Gastrocnemius medialis (tissue), 4 donors: ENCODE results near the gene CENPH. TPM values are rescaled to one million over a fixed set of nuclear protein-coding genes. Genes with fewer than 3 reads are reported as not detected.
A peak's percentile ranks its signal among the peaks of the same experiment; 100 is the strongest.
"Not testable (repeated sequence)": the region's sequence is repeated elsewhere in the genome, so short reads cannot be mapped to it uniquely, and the experiment has no call there.

ENCODE experiments used
- ATAC-seq, 2 donors: fragments of 150-250 bp; one replicate each; pipeline ENCODE4 v1.9.1; 2016
- DNase-seq, 2 donors: peaks; one replicate each; pipeline ENCODE4 v3.0.0-alpha.2; 2019
- H3K27ac ChIP-seq, 4 donors: fragments of 200-600 bp; sonication (generic); 1 replicate in 1 of 4; 2 replicates in 3 of 4; pipeline ENCODE4 v1.5.1; 2016 to 2018; ENCODE audit warnings: mild to moderate bottlenecking in 2 of 4, moderate library complexity in 1 of 4
- H3K27me3 ChIP-seq, 3 donors: fragments of 200-600 bp; sonication (generic) in 2 of 3; 1 replicate in 1 of 3; 2 replicates in 2 of 3; pipeline versions ENCODE4 v1.5.1 to v1.6.0; 2016 to 2019; ENCODE audit warnings: mild to moderate bottlenecking in 1 of 3, moderate library complexity in 1 of 3
- H3K36me3 ChIP-seq, 2 donors: fragments of 200-600 bp; sonication (generic) in 1 of 2; one replicate each; pipeline ENCODE4 v1.5.1; 2017 to 2018
- H3K4me1 ChIP-seq, 2 donors: fragments of 200-600 bp; sonication (generic) in 1 of 2; one replicate each; pipeline ENCODE4 v1.5.1; 2016 to 2017; ENCODE audit warnings: mild to moderate bottlenecking in 2 of 2
- H3K4me3 ChIP-seq, 4 donors: fragments of 200-600 bp; sonication (generic) in 3 of 4; 1 replicate in 1 of 4; 2 replicates in 3 of 4; pipeline ENCODE4 v1.5.1; 2016 to 2019; ENCODE audit warnings: mild to moderate bottlenecking in 2 of 4
- H3K9me3 ChIP-seq, 3 donors: fragments of 200-600 bp; sonication (generic) in 2 of 3; 1 replicate in 1 of 3; 2 replicates in 2 of 3; pipeline ENCODE4 v1.5.1; 2016 to 2019
- POLR2A ChIP-seq, 2 donors: fragments of 450-650 bp; IDR thresholded peaks; one replicate each; pipeline ENCODE4 v1.6.1; 2017; ENCODE audit warnings: antibody characterized with exemption in 2 of 2, mild to moderate bottlenecking in 2 of 2, moderate library complexity in 2 of 2
- in situ Hi-C, 4 donors: fragments of 200-750 bp; cut with MboI; loops; one replicate each; pipeline versions ENCODE4 v1.15.0 to v1.8.0; 2017; ENCODE audit warnings: low sequenced_read_pairs in 4 of 4
- intact Hi-C: fragments of 100-400 bp; cut with DNase I; formaldehyde crosslinking; loops from one replicate; pipeline ENCODE4 v1.15.1; 2023; ENCODE audit warnings: low total_unique reads
- total RNA-seq, 4 donors: library from RNA; depleted of rRNA; stranded (reverse); fragments of >200 nt; gene quantifications; one replicate each; pipeline versions ENCODE4 v1.1.0 to v1.2.3, GENCODE V29; 2016
- TF ChIP-seq, protein P1 (sequence below), 5 experiments: fragments of 450-650 bp in 3 of 5; fragments of 200-600 bp in 2 of 5; sonication (generic) in 2 of 5; IDR thresholded peaks in 4 of 5; conservative IDR thresholded peaks in 1 of 5; 1 replicate in 4 of 5; 2 replicates in 1 of 5; pipeline ENCODE4 v1.5.1; 2016 to 2019; ENCODE audit warnings: antibody characterized with exemption in 5 of 5, mild to moderate bottlenecking in 3 of 5, moderate library complexity in 3 of 5

The CENPH gene
- total RNA-seq, 4 donors from 2014 or later: 0.87 to 4.9 (median 1.8) TPM

DNA sequence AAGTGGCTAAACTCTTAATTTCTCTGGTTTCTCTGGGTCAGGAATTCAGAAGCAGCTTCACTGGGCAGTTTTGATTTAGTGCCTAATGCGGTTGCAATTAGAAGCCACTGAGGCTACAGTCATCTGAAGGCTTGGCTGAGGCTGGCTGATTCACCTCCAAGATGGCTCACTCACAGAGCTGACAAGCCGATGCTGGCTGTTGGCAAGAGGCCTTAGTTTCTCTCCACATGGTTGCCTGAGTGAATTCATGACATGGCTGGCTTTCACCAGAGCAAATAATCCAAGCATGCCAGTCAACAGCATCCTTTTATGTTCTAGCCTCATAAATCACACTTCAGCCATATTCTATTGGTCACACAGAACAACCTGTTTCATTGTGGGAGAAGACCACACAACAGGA is 42.5 kb downstream of the CENPH start:
- Histone ChIP-seq H3K4me3 (no peak overlapping the region), H3K36me3 (peaks cover 0 to 35% of the 10 kb centered on the region in 2 donors), H3K27me3 (no peaks in the 10 kb centered on the region), H3K4me1 (peaks cover 17 to 22% of the 10 kb centered on the region in 2 donors), H3K9me3 (no peaks in the 10 kb centered on the region), H3K27ac (no peak overlapping the region)
- intact Hi-C loops (loop anchor here (5.0 kb wide), 2 partner anchors 45 to 140 kb away; partner anchors contain the start of genes CENPH and SLC30A5), in situ Hi-C loops (loop anchor here in 1 of 4 donors (10.0 kb wide), 1 partner anchor 103 kb away; the partner anchor contains the start of gene CCDC125)
- no peak for TF ChIP-seq POLR2A (IDR thresholded peaks at IDR 0.05)
- TF ChIP-seq, protein P1, sequence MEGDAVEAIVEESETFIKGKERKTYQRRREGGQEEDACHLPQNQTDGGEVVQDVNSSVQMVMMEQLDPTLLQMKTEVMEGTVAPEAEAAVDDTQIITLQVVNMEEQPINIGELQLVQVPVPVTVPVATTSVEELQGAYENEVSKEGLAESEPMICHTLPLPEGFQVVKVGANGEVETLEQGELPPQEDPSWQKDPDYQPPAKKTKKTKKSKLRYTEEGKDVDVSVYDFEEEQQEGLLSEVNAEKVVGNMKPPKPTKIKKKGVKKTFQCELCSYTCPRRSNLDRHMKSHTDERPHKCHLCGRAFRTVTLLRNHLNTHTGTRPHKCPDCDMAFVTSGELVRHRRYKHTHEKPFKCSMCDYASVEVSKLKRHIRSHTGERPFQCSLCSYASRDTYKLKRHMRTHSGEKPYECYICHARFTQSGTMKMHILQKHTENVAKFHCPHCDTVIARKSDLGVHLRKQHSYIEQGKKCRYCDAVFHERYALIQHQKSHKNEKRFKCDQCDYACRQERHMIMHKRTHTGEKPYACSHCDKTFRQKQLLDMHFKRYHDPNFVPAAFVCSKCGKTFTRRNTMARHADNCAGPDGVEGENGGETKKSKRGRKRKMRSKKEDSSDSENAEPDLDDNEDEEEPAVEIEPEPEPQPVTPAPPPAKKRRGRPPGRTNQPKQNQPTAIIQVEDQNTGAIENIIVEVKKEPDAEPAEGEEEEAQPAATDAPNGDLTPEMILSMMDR (IDR thresholded peaks at IDR 0.05 in 4 of 5, conservative IDR thresholded peaks at IDR 0.05 in 1 of 5): no peak
- ATAC-seq (no peak), DNase-seq (no peak)

DNA sequence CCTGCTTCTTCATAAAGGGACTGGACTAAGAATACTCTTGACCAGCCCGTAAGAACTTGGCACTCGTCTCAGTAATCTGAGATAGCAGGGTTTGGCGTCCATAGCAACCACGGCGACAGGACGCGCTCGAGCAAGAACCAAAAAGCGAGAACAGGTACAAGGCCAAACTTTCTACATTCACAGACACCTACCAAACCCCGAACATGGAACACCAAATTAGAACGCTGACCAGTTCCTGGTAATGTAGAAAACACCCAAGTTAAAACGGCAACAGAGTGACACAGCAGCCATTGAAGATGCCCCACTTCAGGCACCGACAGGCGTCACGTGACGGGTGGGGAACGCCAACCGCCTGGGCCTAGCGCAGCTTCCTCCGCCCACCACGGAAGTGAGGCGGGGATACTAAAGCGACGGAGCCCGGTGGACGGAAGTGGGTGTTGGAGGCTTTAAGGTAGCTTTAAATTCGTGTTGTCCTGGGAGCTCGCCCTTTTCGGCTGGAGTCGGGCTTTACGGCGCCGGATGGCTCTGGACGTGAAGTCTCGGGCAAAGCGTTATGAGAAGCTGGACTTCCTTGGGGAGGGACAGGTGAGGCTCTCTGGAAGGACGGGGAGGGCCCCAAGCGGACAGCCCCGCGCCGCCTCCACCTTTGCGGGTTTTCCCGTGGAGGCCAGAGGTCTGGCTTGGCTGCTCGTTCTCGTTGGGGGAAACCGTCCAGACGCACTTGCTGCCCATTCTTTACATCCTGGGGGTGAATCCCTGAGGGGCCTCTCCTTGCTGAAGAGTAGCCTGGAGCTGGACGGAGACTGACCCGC is 45.3 kb downstream of the CENPH start, which contains the start of gene CDK7:
Gene CDK7 (plus strand): TSS at position 430 of the 812 bp plus-strand sequence. CDS start 90 bp downstream, at position 520.
- Histone ChIP-seq H3K27me3 (no peaks in the 10 kb centered on the region), H3K4me1 (peaks cover 21 to 25% of the 10 kb centered on the region in 2 donors), H3K4me3 (peak within 1 kb of the TSS; percentile 68 to 92 (median 76)), H3K36me3 (peaks cover 0 to 18% of the 10 kb centered on the region in 2 donors), H3K27ac (peak within 1 kb of the TSS; percentile 75 to 94 (median 86)), H3K9me3 (no peaks in the 10 kb centered on the region)
- DNase-seq (peak; percentile 94 to 95), ATAC-seq (peak; percentile 98 to 99)
- intact Hi-C loops (loop anchor here (1.0 to 5.0 kb wide), 6 partner anchors 17 to 142 kb away; partner anchors contain the start of genes AK6, CCDC125, CCNB1 and CENPH), in situ Hi-C loops (loop anchor here in 1 of 4 donors (10.0 kb wide), 1 partner anchor 100 kb away; the partner anchor contains the start of gene CCDC125)
- TF ChIP-seq, protein P1 (IDR thresholded peaks at IDR 0.05 in 4 of 5, conservative IDR thresholded peaks at IDR 0.05 in 1 of 5): peak in 2 of 5 experiments; percentile 12
- TF ChIP-seq POLR2A (IDR thresholded peaks at IDR 0.05): peak; percentile 57 to 58

DNA sequence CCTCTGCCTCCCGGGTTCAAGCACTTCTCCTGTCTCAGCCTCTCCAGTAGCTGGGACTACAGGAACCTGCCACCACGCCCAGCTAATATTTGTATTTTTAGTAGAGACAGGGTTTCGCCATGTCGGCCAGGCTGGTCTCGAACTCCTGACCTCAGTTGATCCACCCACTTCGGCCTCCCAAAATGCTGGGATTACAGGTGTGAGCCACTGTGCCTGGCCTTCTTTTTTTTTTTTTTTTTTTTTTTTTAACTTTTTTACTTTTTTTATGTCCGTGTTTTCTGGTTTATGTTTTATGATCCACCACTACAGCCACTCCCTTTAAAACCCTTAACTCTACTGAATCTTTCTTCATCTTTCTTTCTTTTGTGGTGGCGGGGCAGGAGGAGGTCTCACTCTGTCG is 47.4 kb downstream of the CENPH start:
- ATAC-seq, H3K27ac ChIP-seq, H3K4me3 ChIP-seq, DNase-seq, H3K27me3 ChIP-seq, H3K9me3 ChIP-seq, intact Hi-C loops: not testable (repeated sequence)
- Histone ChIP-seq H3K36me3 (peaks cover 0 to 22% of the 10 kb centered on the region in 2 donors), H3K4me1 (peaks cover 27 to 35% of the 10 kb centered on the region in 2 donors)
- in situ Hi-C loops: loop anchor here in 1 of 4 donors (10.0 kb wide), 1 partner anchor 98 kb away; the partner anchor contains the start of gene CCDC125

DNA sequence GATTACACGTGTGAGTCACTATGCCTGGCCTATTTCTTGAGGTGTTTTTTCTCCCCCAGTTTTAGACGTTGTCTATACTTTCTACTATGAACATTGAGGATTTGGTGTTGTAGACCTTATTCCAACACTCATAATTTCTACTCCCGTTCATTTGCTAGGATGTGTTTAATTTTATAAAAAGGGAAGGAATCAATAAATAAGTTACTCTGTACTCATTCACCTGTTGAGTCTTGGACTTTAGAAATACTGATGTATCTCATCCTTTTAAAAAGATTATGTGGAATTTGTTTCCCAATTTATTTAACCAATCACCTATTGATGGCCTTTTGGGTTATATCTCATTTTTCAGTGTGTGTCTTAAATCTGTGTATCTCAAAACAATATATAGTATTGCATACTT is 48.5 kb downstream of the CENPH start:
- in situ Hi-C loops: loop anchor here in 1 of 4 donors (10.0 kb wide), 1 partner anchor 97 kb away; the partner anchor contains the start of gene CCDC125

More for the DNA sequence above, 48.5 kb downstream of the CENPH start:
- Histone ChIP-seq H3K36me3 (peaks cover 0 to 22% of the 10 kb centered on the region in 2 donors), H3K27ac (no peak overlapping the region), H3K27me3 (no peaks in the 10 kb centered on the region), H3K4me1 (peaks cover 29 to 35% of the 10 kb centered on the region in 2 donors), H3K9me3 (no peaks in the 10 kb centered on the region), H3K4me3 (no peak overlapping the region)
- no peak for DNase-seq
- intact Hi-C loops: no loop called here
- ATAC-seq: no peak
- no peak for TF ChIP-seq POLR2A (IDR thresholded peaks at IDR 0.05)
- TF ChIP-seq, protein P1 (IDR thresholded peaks at IDR 0.05 in 4 of 5, conservative IDR thresholded peaks at IDR 0.05 in 1 of 5): no peak
